Stimulated activated CD4-positive, alpha-beta T cell treated with anti-CD3 and anti-CD28 coated beads, Interleukin-1b, Interleukin-23, amount 100 ng/mL, for 1 hour (primary cell): ENCODE results near the gene TMEM217.
A peak's percentile ranks its signal among the peaks of the same experiment; 100 is the strongest.

Source experiments
- DNase-seq, 2 donors: peaks; one replicate each; pipeline ENCODE4 v3.0.0-alpha.2; 2020; ENCODE audit warnings: low read depth in 2 of 2

TMEM217 gene

GRCh38 chr6:37244430-37245310 is 13.3 kb downstream of the TMEM217 start:
- DNase-seq = no peak

GRCh38 chr6:37243816-37244370 is 14.1 kb downstream of the TMEM217 start:
- no peak for DNase-seq

- DNase-seq = no peak
These were observed 14.7 kb downstream of the TMEM217 start for GRCh38 chr6:37243131-37243815.

- DNase-seq = no peak
These were observed 15.4 kb downstream of the TMEM217 start for GRCh38 chr6:37242429-37243052.

GRCh38 chr6:37241775-37242428 is 16.0 kb downstream of the TMEM217 start:
- no peak for DNase-seq

- no peak for DNase-seq
These were observed 16.8 kb downstream of the TMEM217 start for GRCh38 chr6:37241131-37241530.

GRCh38 chr6:37239950-37240713 is 17.8 kb downstream of the TMEM217 start:
- DNase-seq = peak; percentile 29 to 54

GRCh38 chr6:37239526-37239925 is 18.4 kb downstream of the TMEM217 start:
- DNase-seq = no peak

- no peak for DNase-seq
These were observed 19.6 kb downstream of the TMEM217 start for GRCh38 chr6:37238381-37238780.

- DNase-seq = no peak
These were observed 20.2 kb downstream of the TMEM217 start for GRCh38 chr6:37237789-37238188.

- no peak for DNase-seq
These were observed 21.0 kb downstream of the TMEM217 start for GRCh38 chr6:37236921-37237320.

- no peak for DNase-seq
These were observed 24.4 kb downstream of the TMEM217 start for GRCh38 chr6:37233541-37233940.

GRCh38 chr6:37232430-37233017 is 25.4 kb downstream of the TMEM217 start:
- no peak for DNase-seq

- no peak for DNase-seq
These were observed 27.8 kb downstream of the TMEM217 start for GRCh38 chr6:37230104-37230503.

GRCh38 chr6:37225350-37226169 is 32.4 kb downstream of the TMEM217 start:
- DNase-seq = no peak

GRCh38 chr6:37222992-37223391 is 35.0 kb downstream of the TMEM217 start:
- no peak for DNase-seq

- DNase-seq = peak in 1 of 2 donors; percentile 8
These were observed 35.6 kb downstream of the TMEM217 start for GRCh38 chr6:37222125-37222967.

- no peak for DNase-seq
These were observed 36.3 kb downstream of the TMEM217 start for GRCh38 chr6:37221585-37222124.
